ENCODE results near the gene TAPT1.

Gene TAPT1

DNA sequence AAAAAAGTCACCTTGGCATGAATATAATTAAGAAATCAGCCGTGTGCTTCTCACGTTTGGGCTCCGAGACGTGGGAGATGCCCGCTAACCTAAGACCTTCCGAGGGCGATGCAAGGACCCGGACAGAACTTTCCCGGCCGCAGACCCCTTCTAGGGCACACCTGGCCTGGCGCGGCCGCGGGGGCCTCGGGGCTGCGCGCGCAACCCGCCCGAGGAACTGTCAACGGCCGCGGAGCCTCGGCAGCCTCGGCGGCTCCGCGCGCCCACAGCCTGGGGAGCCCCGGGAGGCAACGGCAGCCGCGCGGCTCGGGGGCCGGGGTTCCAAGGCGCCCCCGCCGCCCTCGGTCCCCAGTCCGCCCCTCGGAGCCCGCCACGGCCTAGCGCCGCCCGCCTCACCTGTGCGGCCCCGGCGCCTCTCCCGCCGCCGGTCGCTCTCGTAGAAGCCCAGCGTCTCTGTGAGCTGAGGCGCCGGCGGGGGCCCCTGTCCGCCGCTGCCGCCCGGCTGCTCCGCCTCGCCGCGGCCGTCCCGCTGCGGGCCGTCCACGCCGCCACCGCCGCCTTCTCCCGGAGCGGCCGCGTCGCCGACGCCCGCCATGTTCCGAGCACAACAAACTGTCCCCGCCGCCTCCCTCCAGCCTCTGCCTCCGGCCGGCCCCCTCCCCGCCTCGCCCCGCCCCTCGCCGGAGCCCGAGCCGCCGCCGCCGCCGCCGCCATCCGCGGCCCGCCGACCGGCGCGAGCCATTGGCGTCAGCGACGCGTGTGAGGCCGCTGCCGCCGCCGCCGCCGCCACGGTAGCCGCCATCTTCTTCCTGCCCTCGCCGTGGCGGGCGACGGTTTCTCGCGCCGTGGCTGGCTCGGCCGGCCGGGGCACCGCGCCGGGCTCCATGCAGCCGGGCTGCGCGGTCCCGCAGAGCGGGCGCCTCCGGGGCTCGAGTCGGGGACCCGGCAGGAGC, at the start of gene TAPT1:
Gene TAPT1, minus strand, starts transcription at position 609 of the 953 bp plus-strand sequence. Its CDS starts 14 bp downstream, at position 595.
- in situ Hi-C loops (cut with MboI; ENCODE audit: low sequenced_read_pairs), result no loop called here

GRCh38 chr4:16271411-16271810, 45.1 kb upstream of the TAPT1 start:
- in situ Hi-C loops (cut with MboI; ENCODE audit: low sequenced_read_pairs), result loop anchor here (25.0 kb wide), 1 partner anchor 459 kb away; no protein-coding TSS in a partner anchor

DNA sequence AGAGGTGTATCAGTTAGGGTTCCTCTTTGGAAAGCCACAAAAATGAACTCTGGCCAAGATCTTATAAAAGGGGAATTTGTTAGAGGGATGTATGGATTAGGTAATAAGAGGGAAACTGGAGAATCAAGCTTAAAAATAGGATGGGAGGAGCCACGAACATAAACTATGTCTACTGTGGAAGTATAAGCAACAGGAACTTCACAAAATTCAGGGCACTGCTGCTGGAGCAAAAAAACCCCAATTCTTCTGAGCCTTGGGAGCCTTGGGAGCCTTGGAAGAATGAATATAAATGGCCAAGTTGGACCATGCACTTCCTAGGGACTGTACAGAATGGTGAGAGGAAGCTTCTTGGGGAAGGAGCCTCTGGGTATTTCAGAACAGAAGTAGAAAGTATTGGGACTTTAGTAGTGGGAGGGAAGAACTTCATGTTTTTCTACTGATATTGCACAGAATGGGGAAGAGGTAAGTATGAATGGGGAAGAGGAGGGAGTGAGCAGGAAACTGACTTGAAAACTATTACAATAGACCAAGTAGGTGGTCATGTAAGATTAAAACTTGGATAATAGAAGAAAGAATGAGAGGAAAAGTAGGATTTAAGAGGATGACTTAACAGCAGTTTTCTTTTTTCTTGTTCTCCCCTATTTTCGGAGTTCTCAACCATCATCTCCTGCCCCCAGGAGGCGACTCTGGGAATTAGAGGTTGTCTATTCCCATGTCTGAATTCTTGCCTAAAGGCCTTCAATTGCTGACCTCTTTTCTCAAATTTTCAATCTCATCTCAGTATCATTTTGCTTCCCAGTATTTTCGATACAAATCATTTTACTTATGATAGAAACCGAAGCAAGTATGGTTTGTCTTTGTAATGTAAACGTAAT, 44.4 kb upstream of the TAPT1 start:
- in situ Hi-C loops (cut with MboI; ENCODE audit: low sequenced_read_pairs), result loop anchor here (25.0 kb wide), 1 partner anchor 458 kb away; no protein-coding TSS in a partner anchor

DNA sequence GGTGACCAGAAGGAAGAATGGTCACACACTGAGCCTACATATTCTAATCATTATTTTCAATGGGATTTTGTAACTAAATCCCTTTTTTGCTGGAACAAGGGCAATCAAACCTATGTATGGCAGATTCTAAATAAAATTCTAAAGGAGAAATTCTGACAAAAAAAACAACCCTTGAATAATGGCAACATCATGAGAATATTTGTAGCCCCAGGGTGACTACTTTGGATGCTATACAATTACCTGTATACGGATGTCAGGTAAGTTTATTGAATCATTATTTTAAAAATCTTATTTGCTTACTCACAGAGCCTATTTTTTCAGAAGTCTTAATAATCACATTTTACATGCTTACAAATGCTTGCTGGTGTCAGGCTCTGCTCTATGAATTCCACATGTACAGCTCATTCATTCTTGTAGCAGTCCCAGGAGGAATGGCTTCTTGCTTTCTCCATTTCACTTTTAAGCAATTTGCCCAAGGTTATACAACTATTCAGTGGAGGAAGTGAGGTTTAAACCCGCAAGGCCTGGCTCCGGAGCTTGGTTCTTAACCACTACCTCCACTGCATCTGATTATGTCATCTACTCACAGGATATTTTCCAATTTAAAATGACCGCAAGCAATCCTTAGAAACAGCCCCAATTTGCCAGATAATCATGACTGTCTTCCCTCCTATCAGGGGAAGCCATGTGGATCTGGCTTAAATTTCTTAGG, 43.6 kb upstream of the TAPT1 start:
- in situ Hi-C loops (cut with MboI; ENCODE audit: low sequenced_read_pairs), result loop anchor here (10.0 to 25.0 kb wide), 2 partner anchors 235 to 458 kb away; no protein-coding TSS in a partner anchor

GRCh38 chr4:16269240-16269639, 43.0 kb upstream of the TAPT1 start:
- in situ Hi-C loops (cut with MboI; ENCODE audit: low sequenced_read_pairs), result loop anchor here (10.0 to 25.0 kb wide), 2 partner anchors 234 to 457 kb away; no protein-coding TSS in a partner anchor

GRCh38 chr4:16268290-16268689, 42.0 kb upstream of the TAPT1 start:
- in situ Hi-C loops (cut with MboI; ENCODE audit: low sequenced_read_pairs), result loop anchor here (10.0 to 25.0 kb wide), 2 partner anchors 233 to 456 kb away; no protein-coding TSS in a partner anchor

DNA sequence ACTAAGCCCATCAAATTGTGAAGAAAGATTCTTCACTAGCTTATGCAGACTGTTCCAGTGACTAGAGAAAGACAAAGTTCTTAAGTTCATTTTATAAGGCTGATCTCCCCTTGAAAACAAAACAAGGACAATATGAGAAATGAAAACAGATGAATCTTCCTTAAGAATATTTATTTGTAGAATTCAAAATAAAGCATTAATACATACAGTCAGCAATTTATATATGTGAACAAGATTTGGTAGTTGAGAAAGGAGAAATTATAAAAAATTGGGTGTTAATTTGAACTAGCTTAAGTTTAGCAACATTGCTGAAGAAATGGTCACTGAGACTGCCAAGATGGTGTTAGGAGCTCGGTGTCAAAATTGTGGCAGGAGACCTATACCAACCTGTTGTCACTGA, 41.4 kb upstream of the TAPT1 start:
- in situ Hi-C loops (cut with MboI; ENCODE audit: low sequenced_read_pairs), result loop anchor here (10.0 to 25.0 kb wide), 2 partner anchors 233 to 455 kb away; no protein-coding TSS in a partner anchor

- in situ Hi-C loops (cut with MboI; ENCODE audit: low sequenced_read_pairs), result loop anchor here (10.0 to 25.0 kb wide), 2 partner anchors 231 to 454 kb away; no protein-coding TSS in a partner anchor
Observed at GRCh38 chr4:16265820-16266219, 39.5 kb upstream of the TAPT1 start.

GRCh38 chr4:16264798-16265197, 38.5 kb upstream of the TAPT1 start:
- in situ Hi-C loops (cut with MboI; ENCODE audit: low sequenced_read_pairs), result loop anchor here (10.0 to 25.0 kb wide), 2 partner anchors 230 to 452 kb away; no protein-coding TSS in a partner anchor

- in situ Hi-C loops (cut with MboI; ENCODE audit: low sequenced_read_pairs), result loop anchor here (10.0 to 25.0 kb wide), 2 partner anchors 228 to 451 kb away; no protein-coding TSS in a partner anchor
Observed at GRCh38 chr4:16263056-16263455, 36.8 kb upstream of the TAPT1 start.

- in situ Hi-C loops (cut with MboI; ENCODE audit: low sequenced_read_pairs), result loop anchor here (10.0 to 25.0 kb wide), 2 partner anchors 227 to 450 kb away; no protein-coding TSS in a partner anchor
Observed at GRCh38 chr4:16262188-16262587, 35.9 kb upstream of the TAPT1 start.

- in situ Hi-C loops (cut with MboI; ENCODE audit: low sequenced_read_pairs), result loop anchor here (10.0 to 25.0 kb wide), 2 partner anchors 227 to 449 kb away; no protein-coding TSS in a partner anchor
Observed at GRCh38 chr4:16261313-16261878, 35.1 kb upstream of the TAPT1 start.

DNA sequence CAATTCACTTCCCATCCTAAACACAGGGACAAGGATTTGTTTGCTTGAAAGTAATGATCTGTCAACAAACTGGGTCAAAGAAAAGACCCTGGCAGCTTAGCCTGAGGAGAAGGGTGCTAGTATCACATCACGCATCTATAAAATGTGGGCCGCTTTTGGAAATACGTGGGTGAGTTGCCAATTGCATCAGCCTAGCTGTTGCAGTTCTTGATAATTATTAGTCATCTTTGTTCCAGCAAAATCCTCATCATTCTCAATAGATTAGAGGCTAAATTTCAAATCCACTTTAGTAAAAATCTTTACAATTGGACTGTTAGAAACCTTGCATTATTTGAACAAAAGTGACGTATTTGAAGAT, 33.6 kb upstream of the TAPT1 start:
- in situ Hi-C loops (cut with MboI; ENCODE audit: low sequenced_read_pairs), result loop anchor here (10.0 to 25.0 kb wide), 2 partner anchors 225 to 448 kb away; no protein-coding TSS in a partner anchor

DNA sequence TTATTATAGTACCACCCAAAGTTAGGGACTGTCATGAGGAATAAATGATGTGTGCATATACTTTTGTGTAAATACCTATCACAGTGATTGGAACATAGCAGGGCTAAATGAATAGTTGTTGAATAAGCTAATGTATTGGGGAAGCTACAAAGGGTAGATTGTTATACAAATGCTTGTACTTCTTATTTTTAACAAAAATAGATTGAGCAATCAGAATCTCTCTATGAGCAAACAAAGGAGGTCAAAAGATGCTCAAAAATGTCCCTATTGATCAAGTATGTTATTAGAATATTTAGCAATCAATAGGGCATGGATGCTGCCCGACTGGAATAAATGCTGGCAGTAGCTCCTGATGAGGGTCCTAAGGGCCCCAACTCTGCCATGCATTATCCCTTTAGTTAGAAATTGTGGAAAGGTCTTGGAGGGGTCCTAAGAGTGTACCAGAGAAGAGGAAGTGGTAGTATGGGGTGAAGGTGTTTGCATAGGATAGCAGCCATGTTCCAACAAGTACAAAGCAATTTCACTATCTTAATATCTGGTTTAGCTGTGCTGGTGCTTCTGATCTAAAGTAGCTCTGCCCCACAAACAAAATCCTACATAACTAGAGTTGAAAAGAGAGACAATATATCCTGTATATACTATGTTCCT, 33.1 kb upstream of the TAPT1 start:
- in situ Hi-C loops (cut with MboI; ENCODE audit: low sequenced_read_pairs), result loop anchor here (25.0 kb wide), 1 partner anchor 447 kb away; no protein-coding TSS in a partner anchor

DNA sequence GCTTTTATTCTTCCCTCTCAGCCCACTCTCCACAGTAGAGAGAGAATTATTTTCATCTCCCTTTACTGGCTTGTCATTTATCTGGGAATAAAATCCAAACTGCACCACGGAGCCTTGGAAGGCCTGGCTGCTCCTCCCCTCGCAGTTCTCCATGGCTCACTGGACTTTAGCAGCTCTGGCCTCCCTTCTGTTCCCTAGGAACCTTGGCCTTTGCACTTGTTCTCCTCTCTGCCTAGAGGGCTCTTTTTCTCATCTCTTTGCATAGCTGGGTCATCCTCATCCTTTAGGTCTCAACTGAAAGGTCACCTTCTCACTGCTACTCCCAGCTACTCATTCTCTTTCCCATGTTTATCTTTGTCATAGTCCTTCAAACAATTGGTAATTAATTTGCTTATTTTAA, 31.3 kb upstream of the TAPT1 start:
- in situ Hi-C loops (cut with MboI; ENCODE audit: low sequenced_read_pairs), result loop anchor here (25.0 kb wide), 1 partner anchor 445 kb away; no protein-coding TSS in a partner anchor

GRCh38 chr4:16256343-16256742, 30.1 kb upstream of the TAPT1 start:
- in situ Hi-C loops (cut with MboI; ENCODE audit: low sequenced_read_pairs), result loop anchor here (25.0 kb wide), 1 partner anchor 444 kb away; no protein-coding TSS in a partner anchor

- in situ Hi-C loops (cut with MboI; ENCODE audit: low sequenced_read_pairs), result loop anchor here (25.0 kb wide), 1 partner anchor 443 kb away; no protein-coding TSS in a partner anchor
Observed at GRCh38 chr4:16255730-16256129, 29.5 kb upstream of the TAPT1 start.

- in situ Hi-C loops (cut with MboI; ENCODE audit: low sequenced_read_pairs), result loop anchor here (25.0 kb wide), 1 partner anchor 441 kb away; no protein-coding TSS in a partner anchor
Observed at GRCh38 chr4:16253127-16253960, 27.1 kb upstream of the TAPT1 start.
